SK-N-SH (cell line): ENCODE measurements around the gene POLR3GL. TPM values are rescaled to one million over a fixed set of nuclear protein-coding genes. Genes with fewer than 3 reads are reported as not detected.

Experiments
- CTCF ChIA-PET: fragments of 300-600, 350-600 bp; formaldehyde crosslinking; extraction: SDS; loops from one replicate; lab custom pipeline; 2021; lab: Yijun Ruan, JAX
- POLR2A ChIA-PET: fragments of 350-600 bp; sonication (Branson Sonifier 250); formaldehyde crosslinking; extraction: SDS; loops from one replicate; lab custom pipeline; 2020; ENCODE audit warnings: antibody characterized with exemption, inconsistent platforms; lab: Yijun Ruan, JAX
- DNase-seq: peaks from one replicate; pipeline ENCODE4 v3.0.0; 2012
- H2AFZ ChIP-seq: fragments of 200-600 bp; sonication (generic); 2 replicates; pipeline ENCODE4 v1.8.1; 2016; ENCODE audit warnings: antibody characterized with exemption, mild to moderate bottlenecking, low read depth
- H3F3A ChIP-seq: fragments of 200-600 bp; sonication (generic); replicated peaks from 2 replicates; pipeline ENCODE3; 2016; ENCODE audit warnings: antibody characterized with exemption, mild to moderate bottlenecking; ENCODE audit not compliant: insufficient read depth
- H3K27ac ChIP-seq, 2 experiments: fragments of 200-500 bp in 1 of 2; fragments of 200-600 bp in 1 of 2; sonication (Bioruptor generic) in 1 of 2; sonication (generic), shearing (Covaris generic) in 1 of 2; 2 replicates each; pipeline versions ENCODE4 v1.5.1 to v1.6.1; 2014 to 2016; ENCODE audit warnings: low read depth in 2 of 2, inconsistent platforms in 1 of 2, low read length in 1 of 2, mild to moderate bottlenecking in 1 of 2, mixed read lengths in 1 of 2
- H3K27me3 ChIP-seq: fragments of 200-600 bp; sonication (generic), shearing (Covaris generic); 2 replicates; pipeline ENCODE4 v1.6.1; 2016; ENCODE audit warnings: mixed run types; ENCODE audit not compliant: insufficient read depth
- H3K36me3 ChIP-seq, 2 experiments: fragments of 200-500 bp in 1 of 2; fragments of 200-600 bp in 1 of 2; sonication (Bioruptor generic) in 1 of 2; sonication (generic) in 1 of 2; replicated peaks in 1 of 2; 2 replicates each; pipeline versions ENCODE3 to v1.5.1; 2014 to 2016; ENCODE audit warnings: low read length in 1 of 2, mild to moderate bottlenecking in 1 of 2; ENCODE audit not compliant: insufficient read depth in 2 of 2, control insufficient read depth in 1 of 2
- H3K4me1 ChIP-seq, 2 experiments: fragments of 200-500 bp in 1 of 2; fragments of 200-600 bp in 1 of 2; sonication (Bioruptor generic) in 1 of 2; sonication (generic), shearing (Covaris generic) in 1 of 2; 2 replicates each; pipeline versions ENCODE4 v1.5.1 to v1.6.1; 2014 to 2016; ENCODE audit warnings: low read depth in 1 of 2, low read length in 1 of 2, mixed run types in 1 of 2; ENCODE audit not compliant: insufficient read depth in 2 of 2, control insufficient read depth in 1 of 2
- H3K4me2 ChIP-seq: fragments of 200-600 bp; sonication (generic), shearing (Covaris generic); 2 replicates; pipeline ENCODE4 v1.6.1; 2017; ENCODE audit warnings: mixed run types
- H3K4me3 ChIP-seq, 2 experiments: fragments of 200-500 bp in 1 of 2; fragments of 200-600 bp in 1 of 2; sonication (Bioruptor generic) in 1 of 2; sonication (generic), shearing (Covaris generic) in 1 of 2; 2 replicates each; pipeline versions ENCODE4 v1.5.1 to v1.8.1; 2014 to 2016; ENCODE audit warnings: low read depth in 2 of 2, inconsistent platforms in 1 of 2, low read length in 1 of 2, mild to moderate bottlenecking in 1 of 2, mixed read lengths in 1 of 2, moderate library complexity in 1 of 2
- H3K79me2 ChIP-seq: fragments of 200-600 bp; sonication (generic); 2 replicates; pipeline ENCODE4 v1.8.1; 2017; ENCODE audit warnings: mild to moderate bottlenecking; ENCODE audit not compliant: insufficient read depth
- H3K9ac ChIP-seq: fragments of 200-600 bp; sonication (generic); 2 replicates; pipeline ENCODE4 v1.6.1; 2017; ENCODE audit warnings: mixed run types
- H3K9me2 ChIP-seq: fragments of 200-600 bp; sonication (generic); 2 replicates; pipeline ENCODE4 v1.6.1; 2017; ENCODE audit warnings: mixed run types
- H3K9me3 ChIP-seq: fragments of 200-600 bp; sonication (generic); 2 replicates; pipeline ENCODE4 v1.6.1; 2017; ENCODE audit warnings: mixed run types, mild to moderate bottlenecking, moderate library complexity
- H4K20me1 ChIP-seq: fragments of 200-600 bp; sonication (generic); 2 replicates; pipeline ENCODE4 v1.6.1; 2017; ENCODE audit warnings: mild to moderate bottlenecking, mixed run types; ENCODE audit not compliant: insufficient read depth
- CHD2 ChIP-seq: fragments of 150-350 bp; IDR thresholded peaks from 2 replicates; pipeline ENCODE4 v1.6.1; 2018; ENCODE audit warnings: low read length; ENCODE audit not compliant: partially characterized antibody
- EP300 ChIP-seq, 2 experiments: IDR thresholded peaks; 2 replicates each; pipeline versions ENCODE4 v1.4.0 to v1.6.1; 2012; ENCODE audit warnings: borderline replicate concordance in 1 of 2, low read depth in 1 of 2, low read length in 1 of 2
- EZH2phosphoT487 ChIP-seq: fragments of 200-600 bp; sonication (generic); IDR thresholded peaks from 2 replicates; pipeline ENCODE4 v1.6.1; 2017; ENCODE audit warnings: low read depth, mixed run types, mild to moderate bottlenecking, antibody characterized with exemption, moderate library complexity, borderline replicate concordance
- FOSL2 ChIP-seq: IDR thresholded peaks from 2 replicates; pipeline ENCODE4 v1.4.0; 2012; ENCODE audit warnings: low read depth, mild to moderate bottlenecking, moderate library complexity, borderline replicate concordance
- JUND ChIP-seq: IDR thresholded peaks from 2 replicates; pipeline ENCODE4 v1.4.0; 2012
- MEF2A ChIP-seq: IDR thresholded peaks from 2 replicates; pipeline ENCODE4 v1.4.0; 2012; ENCODE audit warnings: low read depth, borderline replicate concordance
- MXI1 ChIP-seq: IDR thresholded peaks from 2 replicates; pipeline ENCODE4 v1.6.1; 2012; ENCODE audit warnings: mild to moderate bottlenecking, low read depth, low read length, improper control_type of control experiment
- NFIC ChIP-seq: IDR thresholded peaks from 2 replicates; pipeline ENCODE4 v1.4.0; 2012; ENCODE audit warnings: borderline replicate concordance
- POLR2AphosphoS5 ChIP-seq: IDR thresholded peaks from 2 replicates; pipeline ENCODE4 v1.6.1; 2012; ENCODE audit warnings: low read depth, low read length
- RAD21 ChIP-seq: IDR thresholded peaks from 2 replicates; pipeline ENCODE4 v1.6.1; 2012; ENCODE audit warnings: mild to moderate bottlenecking, low read length
- RCOR1 ChIP-seq: fragments of 150-350 bp; IDR thresholded peaks from 2 replicates; pipeline ENCODE4 v1.6.1; 2017; ENCODE audit warnings: antibody characterized with exemption, low read length
- TEAD4 ChIP-seq: IDR thresholded peaks from 2 replicates; pipeline ENCODE4 v1.4.0; 2012; ENCODE audit warnings: mild to moderate bottlenecking, borderline replicate concordance; ENCODE audit not compliant: insufficient read depth
- USF2 ChIP-seq: fragments of 150-350 bp; IDR thresholded peaks from 2 replicates; pipeline ENCODE4 v1.6.1; 2017; ENCODE audit warnings: antibody characterized with exemption, low read length, low read depth, borderline replicate concordance
- YY1 ChIP-seq: IDR thresholded peaks from 2 replicates; pipeline ENCODE4 v1.4.0; 2012; ENCODE audit warnings: low read depth, mild to moderate bottlenecking
- WGBS: methylation state at CpG from one replicate; pipeline ENCODE4 v1.1.6; 2017; ENCODE audit warnings: low lambda C conversion rate; 5-methylcytosine and 5-hydroxymethylcytosine counted together
- polyA plus RNA-seq, 3 experiments: library from polyadenylated mRNA; depleted of rRNA; stranded (reverse); fragments of >200 nt; gene quantifications; 2 replicates each; pipeline ENCODE4 v1.2.3, GENCODE V29; 2012
- TF ChIP-seq, protein P1 (sequence below): fragments of 150-350 bp; IDR thresholded peaks from 2 replicates; pipeline ENCODE4 v1.6.1; 2016; ENCODE audit warnings: mild to moderate bottlenecking, low read depth, low read length
- TF ChIP-seq, protein P2 (sequence below): fragments of 200-600 bp; sonication (generic); IDR thresholded peaks from 2 replicates; pipeline ENCODE4 v1.6.1; 2017; ENCODE audit warnings: antibody characterized with exemption, mild to moderate bottlenecking, moderate library complexity

POLR3GL gene
- polyA plus RNA-seq, 1 of the 3 experiments (the other 2 are of a cell fraction), result 15.8 TPM

GRCh38 chr1:145985502-145986439 is 21.3 kb downstream of the POLR3GL start (continued):
- TF ChIP-seq, protein P1, sequence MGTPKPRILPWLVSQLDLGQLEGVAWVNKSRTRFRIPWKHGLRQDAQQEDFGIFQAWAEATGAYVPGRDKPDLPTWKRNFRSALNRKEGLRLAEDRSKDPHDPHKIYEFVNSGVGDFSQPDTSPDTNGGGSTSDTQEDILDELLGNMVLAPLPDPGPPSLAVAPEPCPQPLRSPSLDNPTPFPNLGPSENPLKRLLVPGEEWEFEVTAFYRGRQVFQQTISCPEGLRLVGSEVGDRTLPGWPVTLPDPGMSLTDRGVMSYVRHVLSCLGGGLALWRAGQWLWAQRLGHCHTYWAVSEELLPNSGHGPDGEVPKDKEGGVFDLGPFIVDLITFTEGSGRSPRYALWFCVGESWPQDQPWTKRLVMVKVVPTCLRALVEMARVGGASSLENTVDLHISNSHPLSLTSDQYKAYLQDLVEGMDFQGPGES, result no peak
- TF ChIP-seq TEAD4 (no peak), EZH2phosphoT487 (no peak), MXI1 (no peak), RCOR1 (no peak), NFIC (peak; percentile 37; the same call in 1 of the 2 replicates), YY1 (no peak), RAD21 (no peak)
- TF ChIP-seq, protein P2, sequence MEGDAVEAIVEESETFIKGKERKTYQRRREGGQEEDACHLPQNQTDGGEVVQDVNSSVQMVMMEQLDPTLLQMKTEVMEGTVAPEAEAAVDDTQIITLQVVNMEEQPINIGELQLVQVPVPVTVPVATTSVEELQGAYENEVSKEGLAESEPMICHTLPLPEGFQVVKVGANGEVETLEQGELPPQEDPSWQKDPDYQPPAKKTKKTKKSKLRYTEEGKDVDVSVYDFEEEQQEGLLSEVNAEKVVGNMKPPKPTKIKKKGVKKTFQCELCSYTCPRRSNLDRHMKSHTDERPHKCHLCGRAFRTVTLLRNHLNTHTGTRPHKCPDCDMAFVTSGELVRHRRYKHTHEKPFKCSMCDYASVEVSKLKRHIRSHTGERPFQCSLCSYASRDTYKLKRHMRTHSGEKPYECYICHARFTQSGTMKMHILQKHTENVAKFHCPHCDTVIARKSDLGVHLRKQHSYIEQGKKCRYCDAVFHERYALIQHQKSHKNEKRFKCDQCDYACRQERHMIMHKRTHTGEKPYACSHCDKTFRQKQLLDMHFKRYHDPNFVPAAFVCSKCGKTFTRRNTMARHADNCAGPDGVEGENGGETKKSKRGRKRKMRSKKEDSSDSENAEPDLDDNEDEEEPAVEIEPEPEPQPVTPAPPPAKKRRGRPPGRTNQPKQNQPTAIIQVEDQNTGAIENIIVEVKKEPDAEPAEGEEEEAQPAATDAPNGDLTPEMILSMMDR, result no peak

DNA sequence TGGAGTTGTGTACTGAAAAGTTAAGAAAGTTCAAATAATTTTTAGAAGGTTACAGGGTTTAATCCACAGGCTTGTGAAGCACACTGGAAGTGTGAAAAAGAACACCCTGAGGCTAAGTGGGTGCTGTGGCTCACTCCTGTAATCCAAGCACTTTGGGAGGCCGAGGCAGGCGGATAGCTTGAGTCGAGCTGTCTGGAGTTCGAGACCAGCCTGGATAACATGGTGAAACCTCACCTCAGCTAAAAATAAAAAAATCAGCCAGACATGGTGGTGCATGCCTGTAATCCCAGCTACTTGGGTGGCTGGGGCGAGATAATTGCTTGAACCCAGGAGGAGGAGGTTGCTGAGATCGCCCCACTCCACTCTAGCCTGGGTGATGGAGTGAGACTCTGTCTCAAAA is 22.1 kb downstream of the POLR3GL start:
- TF ChIP-seq CHD2 (no peak), USF2 (no peak), JUND (no peak), POLR2AphosphoS5 (no peak), EP300 (IDR thresholded peaks at IDR 0.05; ENCODE audit: borderline replicate concordance in 1 of 2, low read depth in 1 of 2, low read length in 1 of 2) (no peak), MXI1 (no peak), MEF2A (no peak), FOSL2 (no peak)
- DNase-seq, result no peak
- Histone ChIP-seq H3K4me2 (no peak overlapping the region), H2AFZ (no peak overlapping the region), H3K27ac (peak overlapping the region; percentile 16 to 69; a peak in 3 of 4 replicates), H3F3A (peaks cover 9% of the 10 kb centered on the region), H3K9me2 (no peaks in the 10 kb centered on the region), H3K36me3 (no peaks in the 10 kb centered on the region), H3K79me2 (no peaks in the 10 kb centered on the region), H3K9me3 (no peaks in the 10 kb centered on the region), H4K20me1 (no peaks in the 10 kb centered on the region), H3K4me3 (no peak overlapping the region), H3K27me3 (no peaks in the 10 kb centered on the region), H3K4me1 (peaks cover 7 to 14% of the 10 kb centered on the region in 2 experiments; a peak in 3 of 4 replicates), H3K9ac (no peak overlapping the region)
- 97% methylated on average over 6 of the region's 6 CpGs for WGBS
- POLR2A ChIA-PET, result no interaction called here
- CTCF ChIA-PET, result interaction anchor here (1.3 to 10.6 kb wide), 4 partner anchors 9 to 95 kb away, joined by 3 to 99 read pairs (median 8); no protein-coding TSS in a partner anchor
